OCI-LY7 (cell line): ENCODE measurements around the gene CYP1B1. TPM values are rescaled to one million over a fixed set of nuclear protein-coding genes. Genes with fewer than 3 reads are reported as not detected.

ENCODE experiments used
- BruUV-seq: library from RNA; stranded (reverse); fragments of 400-500 nt; replicated peaks from 2 replicates; lab custom pipeline; 2021; lab: Mats Ljungman, UMichigan
- CTCF ChIA-PET: fragments of 300-600 bp; sonication (Branson Sonifier 250); formaldehyde crosslinking; loops from one replicate; lab custom pipeline; 2022; ENCODE audit warnings: antibody characterized with exemption; ENCODE audit not compliant: unreplicated experiment; lab: Charles Lee
- POLR2A ChIA-PET: fragments of 300-600 bp; sonication (Branson Sonifier 250); formaldehyde crosslinking; loops from one replicate; lab custom pipeline; 2022; ENCODE audit warnings: antibody characterized with exemption; lab: Charles Lee
- DNase-seq: peaks from one replicate; pipeline ENCODE4 v3.0.0-alpha.2; 2015; ENCODE audit warnings: low spot score
- H2AFZ ChIP-seq: fragments of 200-600 bp; sonication (generic), shearing (Covaris generic); 2 replicates; pipeline ENCODE4 v1.6.1; 2014; ENCODE audit warnings: mild to moderate bottlenecking, antibody characterized with exemption, low read length, moderate library complexity
- H3K27ac ChIP-seq: fragments of 200-600 bp; sonication (generic); 2 replicates; pipeline ENCODE4 v1.5.1; 2014; ENCODE audit warnings: mixed run types, low read depth, mild to moderate bottlenecking, moderate library complexity, low read length, inconsistent platforms; ENCODE audit not compliant: poor library complexity, severe bottlenecking
- H3K36me3 ChIP-seq: fragments of 200-600 bp; sonication (generic); 2 replicates; pipeline ENCODE4 v1.6.1; 2014; ENCODE audit warnings: mild to moderate bottlenecking, antibody characterized with exemption, low read length, moderate library complexity, mixed read lengths; ENCODE audit not compliant: insufficient read depth
- H3K4me1 ChIP-seq: fragments of 200-600 bp; sonication (generic); 2 replicates; pipeline ENCODE4 v1.5.1; 2014; ENCODE audit warnings: mild to moderate bottlenecking, low read length; ENCODE audit not compliant: insufficient read depth, poor library complexity, severe bottlenecking
- H3K4me2 ChIP-seq: fragments of 200-600 bp; sonication (generic); 2 replicates; pipeline ENCODE4 v1.6.1; 2014; ENCODE audit warnings: mild to moderate bottlenecking, low read length
- H3K4me3 ChIP-seq: fragments of 200-600 bp; sonication (generic); 2 replicates; pipeline ENCODE4 v1.5.1; 2014; ENCODE audit warnings: mild to moderate bottlenecking, low read depth, low read length; ENCODE audit not compliant: poor library complexity, severe bottlenecking
- H3K79me2 ChIP-seq: fragments of 200-600 bp; sonication (generic); 2 replicates; pipeline ENCODE4 v1.6.1; 2016; ENCODE audit warnings: low read depth, mild to moderate bottlenecking, low read length, moderate library complexity, mixed read lengths; ENCODE audit not compliant: insufficient read depth
- H3K9me2 ChIP-seq: fragments of 200-600 bp; sonication (generic); 2 replicates; pipeline ENCODE4 v1.6.1; 2016; ENCODE audit warnings: mild to moderate bottlenecking, low read length, mixed read lengths; ENCODE audit not compliant: insufficient read depth
- H3K9me3 ChIP-seq: fragments of 200-600 bp; sonication (generic); 2 replicates; pipeline ENCODE4 v1.6.1; 2014; ENCODE audit warnings: mild to moderate bottlenecking, mixed run types, low read length, mixed read lengths
- H4K20me1 ChIP-seq: fragments of 200-600 bp; sonication (generic); 2 replicates; pipeline ENCODE4 v1.6.1; 2014; ENCODE audit warnings: mild to moderate bottlenecking, antibody characterized with exemption, low read length, moderate library complexity, mixed read lengths; ENCODE audit not compliant: insufficient read depth
- CTCF ChIP-seq: fragments of 200-600 bp; sonication (generic); conservative IDR thresholded peaks from 2 replicates; pipeline ENCODE4 v1.5.1; 2014; ENCODE audit warnings: mild to moderate bottlenecking, antibody characterized with exemption, low read length, moderate library complexity, mixed read lengths
- EZH2phosphoT487 ChIP-seq: fragments of 200-600 bp; sonication (generic); IDR thresholded peaks from 2 replicates; pipeline ENCODE4 v1.6.1; 2018; ENCODE audit warnings: low read depth, borderline replicate concordance, mild to moderate bottlenecking, mixed run types, antibody characterized with exemption, low read length, moderate library complexity, mixed read lengths
- intact Hi-C: fragments of 100-400 bp; cut with micrococcal nuclease; formaldehyde crosslinking; loops from one replicate; pipeline ENCODE4 v1.10.0; 2022; ENCODE audit not compliant: unreplicated experiment
- total RNA-seq, 2 experiments: library from RNA; depleted of rRNA in 1 of 2; stranded (reverse); fragments of >200 nt in 1 of 2; shearing (Covaris generic) in 1 of 2; gene quantifications; 2 replicates each; pipeline ENCODE4 v1.2.3, GENCODE V29; 2014 to 2022

CYP1B1 gene
- total RNA-seq, 2 experiments from 2014 or later: 0.44 TPM; not detected in 1

DNA sequence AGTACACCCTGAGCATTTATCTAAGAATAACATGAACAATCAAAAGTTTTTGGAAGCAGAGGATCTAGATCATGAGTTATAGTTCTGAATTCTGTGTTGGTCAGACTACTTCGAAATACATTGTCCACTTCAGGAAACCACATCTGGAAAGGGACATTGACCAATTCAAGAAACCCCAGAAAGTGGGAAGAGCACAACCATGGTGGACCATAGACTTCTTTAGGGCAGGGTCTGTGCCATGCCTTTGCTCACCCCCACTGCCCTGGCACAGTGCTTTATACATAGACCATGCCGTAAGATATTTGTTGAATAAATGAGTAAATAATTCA, 44.3 kb upstream of the CYP1B1 start:
- no peaks in the 10 kb centered on the region for H3K4me1 ChIP-seq
- ChIA-PET CTCF (no interaction called here), POLR2A (interaction anchor here (0.7 to 0.9 kb wide), 3 partner anchors 82 to 228 kb away, joined by 3 to 7 read pairs (median 4); no protein-coding TSS in a partner anchor)
- H3K36me3 ChIP-seq: no peaks in the 10 kb centered on the region
- H3K4me3 ChIP-seq: no peak overlapping the region
- DNase-seq: no peak
- H3K4me2 ChIP-seq: no peak overlapping the region
- TF ChIP-seq CTCF (no peak), EZH2phosphoT487 (no peak)
- H3K9me2 ChIP-seq: no peaks in the 10 kb centered on the region
- H3K27ac ChIP-seq: no peak overlapping the region
- H4K20me1 ChIP-seq: no peaks in the 10 kb centered on the region
- no peaks in the 10 kb centered on the region for H3K79me2 ChIP-seq
- intact Hi-C loops: no loop called here
- no peaks in the 10 kb centered on the region for H3K9me3 ChIP-seq
- H2AFZ ChIP-seq: no peak overlapping the region
- BruUV-seq: no TSS peak

DNA sequence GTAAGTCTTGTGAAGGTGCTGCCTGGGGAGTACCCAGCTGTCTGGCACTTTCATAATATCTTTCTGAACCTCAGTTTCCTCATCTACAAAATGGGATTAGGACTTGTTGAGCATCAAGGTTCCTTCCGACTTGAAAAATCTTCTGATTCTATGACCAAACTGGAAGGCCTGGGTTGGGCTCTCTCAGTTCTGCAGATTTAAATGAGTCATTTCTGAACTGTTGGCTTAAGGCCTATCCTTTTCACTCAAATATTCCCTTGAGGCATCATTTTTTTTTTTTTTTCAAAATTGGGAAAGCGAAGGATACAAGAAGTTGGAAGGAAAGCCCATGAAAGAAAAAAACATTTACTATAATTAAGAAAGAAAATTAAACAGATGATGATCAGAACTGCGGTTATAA, 40.8 kb upstream of the CYP1B1 start:
- intact Hi-C loops: loop anchor here (5.0 kb wide), 1 partner anchor 391 kb away; no protein-coding TSS in a partner anchor

More for the DNA sequence above, 40.8 kb upstream of the CYP1B1 start:
- Histone ChIP-seq H3K4me1 (no peaks in the 10 kb centered on the region), H4K20me1 (no peaks in the 10 kb centered on the region), H3K27ac (no peak overlapping the region), H3K9me2 (no peaks in the 10 kb centered on the region), H3K4me2 (no peak overlapping the region), H2AFZ (no peak overlapping the region), H3K9me3 (no peaks in the 10 kb centered on the region), H3K4me3 (no peak overlapping the region), H3K79me2 (no peaks in the 10 kb centered on the region), H3K36me3 (no peaks in the 10 kb centered on the region)
- BruUV-seq: no TSS peak
- no peak for TF ChIP-seq CTCF
- no peak for TF ChIP-seq EZH2phosphoT487
- ChIA-PET CTCF (no interaction called here), POLR2A (interaction anchor here (0.7 kb wide), 1 partner anchor 380 kb away, joined by 3 read pairs; no protein-coding TSS in a partner anchor)
- no peak for DNase-seq
